K562 (cell line): ENCODE data around the gene PCNX3. TPM values are rescaled to one million over a fixed set of nuclear protein-coding genes. Genes with fewer than 3 reads are reported as not detected.
A peak's percentile ranks its signal among the peaks of the same experiment; 100 is the strongest.

Experiments
- ATF1 ChIP-seq, 2 experiments: fragments of 450-650 bp in 1 of 2; IDR thresholded peaks; 2 replicates each; pipeline ENCODE4 v1.6.1; 2016; ENCODE audit warnings: missing compliant biosample characterization in 1 of 2, missing genetic modification characterization in 1 of 2
- CREB1 ChIP-seq, 2 experiments: sonication (generic) in 1 of 2; formaldehyde crosslinking in 1 of 2; IDR thresholded peaks; 2 replicates each; pipeline versions ENCODE4 v1.6.1 to v1.8.0; 2012 to 2022; ENCODE audit warnings: inconsistent platforms in 1 of 2, mild to moderate bottlenecking in 1 of 2, missing genetic modification reagents in 1 of 2, moderate library complexity in 1 of 2
- FOS ChIP-seq: IDR thresholded peaks from 3 replicates; pipeline ENCODE4 v1.6.1; 2011; ENCODE audit not compliant: insufficient read length; ENCODE audit errors: extremely low read depth
- FOXP1 ChIP-seq: sonication (generic); formaldehyde crosslinking; IDR thresholded peaks from 2 replicates; pipeline ENCODE4 v1.8.0; 2022; ENCODE audit warnings: mild to moderate bottlenecking, missing genetic modification reagents
- HDGF ChIP-seq: fragments of 450-650 bp; IDR thresholded peaks from 2 replicates; pipeline ENCODE4 v1.6.1; 2016
- KAT2B ChIP-seq: IDR thresholded peaks from one replicate; pipeline ENCODE4 v1.6.1; 2012; ENCODE audit warnings: low read depth, mild to moderate bottlenecking, control low read depth, inconsistent platforms, low read length, moderate library complexity
- LCOR ChIP-seq: sonication (generic); formaldehyde crosslinking; IDR thresholded peaks from 2 replicates; pipeline ENCODE4 v1.8.0; 2022; ENCODE audit warnings: mild to moderate bottlenecking, missing genetic modification reagents
- MTA3 ChIP-seq: fragments of 450-650 bp; formaldehyde crosslinking; IDR thresholded peaks from 2 replicates; pipeline ENCODE4 v1.6.1; 2017; ENCODE audit warnings: mild to moderate bottlenecking, borderline replicate concordance
- POLR2A ChIP-seq: fragments of 450-650 bp; conservative IDR thresholded peaks from 2 replicates; pipeline ENCODE4 v1.6.1; 2016
- RNF2 ChIP-seq: sonication (generic); IDR thresholded peaks from 2 replicates; pipeline ENCODE4 v1.6.1; 2016
- SNIP1 ChIP-seq: fragments of 450-650 bp; IDR thresholded peaks from 2 replicates; pipeline ENCODE4 v1.7.1; 2017; ENCODE audit warnings: low read depth, mild to moderate bottlenecking
- ZBED1 ChIP-seq: IDR thresholded peaks from 2 replicates; pipeline ENCODE4 v1.6.1; 2014
- ZNF41 ChIP-seq: fragments of 250-450 bp; sonication (Bioruptor Pico); conservative IDR thresholded peaks from 2 replicates; pipeline ENCODE4 v1.4.0; 2020; ENCODE audit warnings: mild to moderate bottlenecking
- ZNF766 ChIP-seq: fragments of 200-800 bp; sonication (Bioruptor generic); conservative IDR thresholded peaks from 2 replicates; pipeline ENCODE4 v1.6.1; 2016; ENCODE audit warnings: missing genetic modification characterization, missing compliant biosample characterization
- polyA plus RNA-seq, 8 experiments: library from polyadenylated mRNA; depleted of rRNA in 4 of 8; stranded (reverse) in 5 of 8; unstranded in 3 of 8; fragments of >200 nt; fragmentation: Nextera tagmentation in 2 of 8; fragmentation: Illumina TruSeq in 1 of 8; extraction: Ambion mirVana in 2 of 8; extraction: Trizol in 1 of 8; gene quantifications; 2 replicates each; pipeline versions ENCODE4 v1.2.1 to v1.2.3, GENCODE V29; 2011 to 2014; ENCODE audit warnings: inconsistent platforms in 1 of 8, missing spikeins in 1 of 8
- total RNA-seq, 7 experiments: library from RNA; depleted of rRNA in 6 of 7; stranded (reverse); fragments of >200 nt in 6 of 7; fragmentation: Illumina TruSeq in 2 of 7; extraction: Trizol in 2 of 7; gene quantifications; 2 replicates each; pipeline versions ENCODE4 v1.2.1 to v1.2.3, GENCODE V29; 2011 to 2021; ENCODE audit warnings: low replicate concordance in 1 of 7
- TF ChIP-seq, protein P1 (sequence below): sonication (generic); formaldehyde crosslinking; IDR thresholded peaks from 2 replicates; pipeline ENCODE4 v1.8.0; 2022; ENCODE audit warnings: missing genetic modification reagents, mild to moderate bottlenecking, moderate library complexity, borderline replicate concordance

PCNX3 gene
- total and polyA plus RNA-seq, 9 of the 15 experiments (the other 6 are each of a cell fraction or from before 2014, with no cell fraction given) = 0.11 to 47.8 (median 12.8) TPM

DNA sequence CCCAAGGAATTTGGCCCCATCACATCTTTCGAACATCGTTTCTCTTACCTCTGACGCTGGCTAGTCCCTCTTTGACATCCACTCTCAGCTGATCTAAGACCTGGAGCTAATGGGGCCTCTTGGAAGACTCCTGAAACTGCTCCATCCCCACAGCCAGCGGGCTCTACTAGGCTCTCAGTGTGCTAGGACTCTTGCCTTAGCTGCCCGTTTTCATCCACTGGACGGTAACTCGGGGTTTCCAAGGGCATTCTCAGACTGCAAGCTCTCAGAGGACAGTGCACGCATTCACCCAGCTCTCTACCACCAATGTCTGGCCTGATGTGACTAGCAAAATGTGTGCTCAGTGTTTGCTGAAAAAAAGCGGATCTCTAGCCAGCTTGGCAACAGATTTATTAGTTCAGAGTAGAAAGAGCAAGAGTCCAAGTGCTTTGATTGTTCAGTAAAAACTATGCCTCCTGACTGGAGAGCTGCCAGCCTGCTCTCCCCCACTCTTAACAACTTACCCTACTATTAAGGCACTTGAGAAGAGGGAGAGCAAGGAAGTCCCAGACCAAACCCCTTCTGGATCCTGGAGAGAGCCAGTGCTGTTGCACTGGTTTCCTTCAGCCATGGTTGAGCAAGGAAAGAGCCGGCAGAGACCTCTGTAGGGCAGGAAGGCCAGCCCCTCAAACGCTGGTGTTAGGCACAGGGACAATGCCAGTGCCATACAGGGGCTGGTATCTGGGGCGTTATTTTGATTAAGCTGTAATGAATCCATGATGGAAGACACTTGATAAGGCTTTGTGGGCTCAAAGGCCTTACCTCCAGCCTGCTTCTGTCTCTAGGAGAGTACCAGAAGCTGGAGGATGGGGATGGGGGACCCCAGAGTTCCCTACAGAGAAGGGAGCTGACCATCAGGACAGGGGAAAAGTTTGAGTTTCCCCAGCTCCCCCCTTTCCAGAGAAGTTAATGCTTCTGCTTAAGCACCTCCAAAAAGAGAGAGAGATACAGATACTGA lies 38.0 kb downstream of the PCNX3 start (continued):
- TF ChIP-seq MTA3 (no peak), ZNF41 (CRISPR knock-in tag) (no peak), ZBED1 (0 out of 2 replicates have a peak, but pooled peaks have one; percentile 18), SNIP1 (peak; percentile 33; the same call in 1 of the 2 replicates), ATF1 (CRISPR knock-in tag; IDR thresholded peaks at IDR 0.05) (no peak), ATF1 (tag; IDR thresholded peaks at IDR 0.05) (peak; percentile 40; the same call in 1 of the 2 replicates), FOS (no peak), CREB1 (IDR thresholded peaks at IDR 0.05) (no peak), CREB1 (CRISPR knock-in tag; IDR thresholded peaks at IDR 0.05) (no peak), POLR2A (peak; percentile 68), RNF2 (0 out of 2 replicates have a peak, but pooled peaks have one; percentile 9), LCOR (peak; percentile 100), ZNF766 (CRISPR knock-in tag) (0 out of 2 replicates have a peak, but pooled peaks have one; percentile 71), KAT2B (no peak), FOXP1 (CRISPR knock-in tag) (peak; percentile 3; the same call in 1 of the 2 replicates), HDGF (0 out of 2 replicates have a peak, but pooled peaks have one; percentile 52)
- TF ChIP-seq, protein P1, sequence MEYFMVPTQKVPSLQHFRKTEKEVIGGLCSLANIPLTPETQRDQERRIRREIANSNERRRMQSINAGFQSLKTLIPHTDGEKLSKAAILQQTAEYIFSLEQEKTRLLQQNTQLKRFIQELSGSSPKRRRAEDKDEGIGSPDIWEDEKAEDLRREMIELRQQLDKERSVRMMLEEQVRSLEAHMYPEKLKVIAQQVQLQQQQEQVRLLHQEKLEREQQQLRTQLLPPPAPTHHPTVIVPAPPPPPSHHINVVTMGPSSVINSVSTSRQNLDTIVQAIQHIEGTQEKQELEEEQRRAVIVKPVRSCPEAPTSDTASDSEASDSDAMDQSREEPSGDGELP (CRISPR knock-in tag) = peak; percentile 47; the same call in 1 of the 2 replicates
